Peyer's patch (tissue), 4 donors: ENCODE measurements around the gene GIPC2.

Source experiments
- POLR2A ChIP-seq, 2 donors: fragments of 450-650 bp; IDR thresholded peaks; one replicate each; pipeline ENCODE4 v1.5.1; 2017; ENCODE audit warnings: antibody characterized with exemption in 2 of 2, mild to moderate bottlenecking in 2 of 2, moderate library complexity in 2 of 2
- TF ChIP-seq, protein P1 (sequence below), 6 experiments: fragments of 450-650 bp in 4 of 6; fragments of 200-600 bp in 2 of 6; sonication (generic) in 1 of 6; IDR thresholded peaks; one replicate each; pipeline ENCODE4 v1.5.1; 2017 to 2019; ENCODE audit warnings: antibody characterized with exemption in 6 of 6, mild to moderate bottlenecking in 3 of 6, moderate library complexity in 1 of 6

DNA sequence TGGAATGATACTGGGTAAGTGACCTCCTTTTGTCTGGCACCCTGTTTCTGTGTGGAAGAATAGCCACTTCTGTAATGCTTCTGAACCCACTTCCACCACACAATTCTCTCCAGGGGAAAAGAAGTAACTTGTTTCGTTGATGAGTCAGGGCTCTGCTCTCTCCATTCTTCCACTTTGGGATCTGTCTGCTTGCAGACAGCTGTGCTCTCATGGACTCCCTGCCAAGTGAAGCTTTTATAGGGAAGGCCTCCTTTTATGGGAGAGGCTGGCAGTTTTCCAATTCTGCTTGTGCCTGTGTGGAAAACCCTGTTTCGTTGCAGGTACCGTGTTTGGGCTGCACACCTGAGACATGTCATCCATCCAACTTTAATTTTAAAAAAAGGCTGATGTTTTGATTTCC, 130.7 kb downstream of the GIPC2 start:
- TF ChIP-seq, protein P1, sequence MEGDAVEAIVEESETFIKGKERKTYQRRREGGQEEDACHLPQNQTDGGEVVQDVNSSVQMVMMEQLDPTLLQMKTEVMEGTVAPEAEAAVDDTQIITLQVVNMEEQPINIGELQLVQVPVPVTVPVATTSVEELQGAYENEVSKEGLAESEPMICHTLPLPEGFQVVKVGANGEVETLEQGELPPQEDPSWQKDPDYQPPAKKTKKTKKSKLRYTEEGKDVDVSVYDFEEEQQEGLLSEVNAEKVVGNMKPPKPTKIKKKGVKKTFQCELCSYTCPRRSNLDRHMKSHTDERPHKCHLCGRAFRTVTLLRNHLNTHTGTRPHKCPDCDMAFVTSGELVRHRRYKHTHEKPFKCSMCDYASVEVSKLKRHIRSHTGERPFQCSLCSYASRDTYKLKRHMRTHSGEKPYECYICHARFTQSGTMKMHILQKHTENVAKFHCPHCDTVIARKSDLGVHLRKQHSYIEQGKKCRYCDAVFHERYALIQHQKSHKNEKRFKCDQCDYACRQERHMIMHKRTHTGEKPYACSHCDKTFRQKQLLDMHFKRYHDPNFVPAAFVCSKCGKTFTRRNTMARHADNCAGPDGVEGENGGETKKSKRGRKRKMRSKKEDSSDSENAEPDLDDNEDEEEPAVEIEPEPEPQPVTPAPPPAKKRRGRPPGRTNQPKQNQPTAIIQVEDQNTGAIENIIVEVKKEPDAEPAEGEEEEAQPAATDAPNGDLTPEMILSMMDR (IDR thresholded peaks at IDR 0.05): no peak
- TF ChIP-seq POLR2A (IDR thresholded peaks at IDR 0.05): no peak
